H9 (cell line): ENCODE measurements around the gene LIM2. TPM values are rescaled to one million over a fixed set of nuclear protein-coding genes. Genes with fewer than 3 reads are reported as not detected.
"Not testable (repeated sequence)": the region's sequence is repeated elsewhere in the genome, so short reads cannot be mapped to it uniquely, and the experiment has no call there.

Experiments used
- DNase-seq: peaks from one replicate; pipeline ENCODE4 v3.0.0-alpha.2; 2017
- H2AFZ ChIP-seq: one replicate; pipeline ENCODE4 v1.6.1; 2013; ENCODE audit warnings: mild to moderate bottlenecking, low read length, control low read depth, moderate library complexity
- H2AK5ac ChIP-seq: 2 replicates; pipeline ENCODE4 v1.6.1; 2013; ENCODE audit warnings: low read length, control low read depth, mixed read lengths; ENCODE audit not compliant: insufficient read length
- H2BK120ac ChIP-seq: one replicate; pipeline ENCODE4 v1.6.1; 2013; ENCODE audit warnings: low read depth, mild to moderate bottlenecking, low read length, control low read depth, inconsistent platforms; ENCODE audit not compliant: poor library complexity, severe bottlenecking
- H2BK12ac ChIP-seq: 2 replicates; pipeline ENCODE4 v1.6.1; 2013; ENCODE audit warnings: low read length, control low read depth, mixed read lengths, low read depth; ENCODE audit not compliant: insufficient read length
- H2BK15ac ChIP-seq: 2 replicates; pipeline ENCODE4 v1.6.1; 2013; ENCODE audit warnings: low read depth, low read length, control low read depth
- H2BK20ac ChIP-seq: one replicate; pipeline ENCODE4 v1.6.1; 2013; ENCODE audit warnings: low read depth, mild to moderate bottlenecking, low read length, control low read depth, inconsistent platforms; ENCODE audit not compliant: poor library complexity, severe bottlenecking
- H2BK5ac ChIP-seq: 2 replicates; pipeline ENCODE4 v1.6.1; 2013; ENCODE audit warnings: low read length, control low read depth, mixed read lengths; ENCODE audit not compliant: insufficient read length
- H3K14ac ChIP-seq: 2 replicates; pipeline ENCODE4 v1.6.1; 2013; ENCODE audit warnings: low read length, control low read depth; ENCODE audit not compliant: insufficient read depth
- H3K18ac ChIP-seq: 2 replicates; pipeline ENCODE4 v1.6.1; 2013; ENCODE audit warnings: low read depth, mild to moderate bottlenecking, mixed read lengths, low read length, control low read depth; ENCODE audit not compliant: insufficient read length
- H3K23ac ChIP-seq: 2 replicates; pipeline ENCODE4 v1.6.1; 2013; ENCODE audit warnings: low read length, control low read depth, mixed read lengths, low read depth; ENCODE audit not compliant: insufficient read length
- H3K23me2 ChIP-seq: 2 replicates; pipeline ENCODE4 v1.6.1; 2013; ENCODE audit warnings: low read depth, mild to moderate bottlenecking, mixed read lengths, low read length, control low read depth; ENCODE audit not compliant: insufficient read length, poor library complexity, severe bottlenecking
- H3K27ac ChIP-seq: 2 replicates; pipeline ENCODE4 v1.5.1; 2013; ENCODE audit warnings: low read length, control low read depth, mixed read lengths, low read depth; ENCODE audit not compliant: insufficient read length
- H3K27me3 ChIP-seq: 2 replicates; pipeline ENCODE4 v1.6.1; 2013; ENCODE audit warnings: low read length, control low read depth, inconsistent platforms; ENCODE audit not compliant: insufficient read depth
- H3K4ac ChIP-seq: 2 replicates; pipeline ENCODE4 v1.6.1; 2013; ENCODE audit warnings: low read depth, mild to moderate bottlenecking, control low read depth, inconsistent platforms, low read length, moderate library complexity
- H3K4me1 ChIP-seq: 2 replicates; pipeline ENCODE4 v1.6.1; 2013; ENCODE audit warnings: low read length, control low read depth, inconsistent platforms; ENCODE audit not compliant: insufficient read depth
- H3K4me2 ChIP-seq: 2 replicates; pipeline ENCODE4 v1.6.1; 2013; ENCODE audit warnings: low read length, control low read depth, mixed read lengths; ENCODE audit not compliant: insufficient read length, insufficient read depth
- H3K56ac ChIP-seq: 2 replicates; pipeline ENCODE4 v1.6.1; 2013; ENCODE audit warnings: low read depth, mild to moderate bottlenecking, mixed read lengths, low read length, control low read depth; ENCODE audit not compliant: insufficient read length
- H3K79me1 ChIP-seq: 2 replicates; pipeline ENCODE4 v1.6.1; 2013; ENCODE audit warnings: low read depth, mild to moderate bottlenecking, moderate library complexity, low read length, control low read depth, inconsistent platforms; ENCODE audit not compliant: insufficient read depth, poor library complexity, severe bottlenecking
- H3K79me2 ChIP-seq: 2 replicates; pipeline ENCODE4 v1.6.1; 2013; ENCODE audit warnings: low read length, control low read depth, inconsistent platforms; ENCODE audit not compliant: insufficient read depth
- H3K9ac ChIP-seq: 2 replicates; pipeline ENCODE4 v1.6.1; 2013; ENCODE audit warnings: low read length, control low read depth, mixed read lengths; ENCODE audit not compliant: insufficient read length; ENCODE audit errors: extremely low read depth
- H3K9me3 ChIP-seq: one replicate; pipeline ENCODE4 v1.6.1; 2013; ENCODE audit warnings: low read depth, low read length, inconsistent platforms; ENCODE audit not compliant: control insufficient read depth
- H3T11ph ChIP-seq: one replicate; pipeline ENCODE4 v1.6.1; 2013; ENCODE audit warnings: mild to moderate bottlenecking, low read length, control low read depth, inconsistent platforms
- H4K20me1 ChIP-seq: one replicate; pipeline ENCODE4 v1.6.1; 2013; ENCODE audit not compliant: control insufficient read depth, insufficient read length, insufficient read depth
- H4K5ac ChIP-seq: 2 replicates; pipeline ENCODE4 v1.6.1; 2013; ENCODE audit warnings: low read depth, mild to moderate bottlenecking, mixed read lengths, low read length, control low read depth; ENCODE audit not compliant: insufficient read length
- H4K8ac ChIP-seq: replicated peaks from 2 replicates; pipeline ENCODE4 v1.6.1; 2013; ENCODE audit warnings: low read length, control low read depth, mixed read lengths, low read depth; ENCODE audit not compliant: insufficient read length
- H4K91ac ChIP-seq: 2 replicates; pipeline ENCODE4 v1.6.1; 2013; ENCODE audit warnings: low read depth, mild to moderate bottlenecking, moderate library complexity, mixed read lengths, low read length, control low read depth; ENCODE audit not compliant: insufficient read length
- H3K27ac Mint-ChIP-seq, 3 experiments: 2 replicates in 2 of 3; 3 replicates in 1 of 3; pipeline ENCODE4 v1.8.0; 2020 to 2021; ENCODE audit warnings: mixed read lengths in 3 of 3, mild to moderate bottlenecking in 1 of 3, moderate library complexity in 1 of 3
- H3K27me3 Mint-ChIP-seq: 2 replicates; pipeline ENCODE4 v1.8.0; 2021; ENCODE audit warnings: low read depth, mild to moderate bottlenecking, moderate library complexity, mixed read lengths
- H3K36me3 Mint-ChIP-seq, 3 experiments: 2 replicates in 2 of 3; 3 replicates in 1 of 3; pipeline ENCODE4 v1.8.0; 2020 to 2021; ENCODE audit warnings: low read depth in 3 of 3, mixed read lengths in 3 of 3; ENCODE audit not compliant: insufficient read depth in 1 of 3
- H3K4me1 Mint-ChIP-seq, 2 experiments: 2 replicates each; pipeline ENCODE4 v1.8.0; 2020; ENCODE audit warnings: mixed read lengths in 2 of 2
- H3K4me3 Mint-ChIP-seq, 2 experiments: 2 replicates in 1 of 2; 3 replicates in 1 of 2; pipeline ENCODE4 v1.8.0; 2020 to 2021; ENCODE audit warnings: mild to moderate bottlenecking in 2 of 2, mixed read lengths in 2 of 2, moderate library complexity in 1 of 2
- H3K9me3 Mint-ChIP-seq, 2 experiments: 2 replicates in 1 of 2; 3 replicates in 1 of 2; pipeline ENCODE4 v1.8.0; 2020; ENCODE audit warnings: mild to moderate bottlenecking in 2 of 2, mixed read lengths in 2 of 2, moderate library complexity in 1 of 2
- CTCF ChIP-seq: fragments of 200-600 bp; sonication (generic); conservative IDR thresholded peaks from 3 replicates; pipeline ENCODE4 v1.8.0; 2021; ENCODE audit warnings: antibody characterized with exemption, mild to moderate bottlenecking
- WGBS: extraction: QIAGEN DNeasy Blood & Tissue Kit; methylation state at CpG from one replicate; pipeline ENCODE4 v1.1.7; 2013; ENCODE audit warnings: missing lambda C conversion rate, low lambda C conversion rate, mixed read lengths; ENCODE audit not compliant: insufficient read length; ENCODE audit errors: extremely low coverage; 5-methylcytosine and 5-hydroxymethylcytosine counted together
- total RNA-seq: library from RNA; stranded (reverse); gene quantifications from 2 replicates; pipeline ENCODE4 v1.2.1, GENCODE V29; 2021

LIM2 gene
- total RNA-seq, 1 experiment from 2014 or later, result not detected

- WGBS, result no CpG with 5 or more reads among the region's 21 CpGs
- Histone ChIP-seq H3K79me1 (no peaks in the 10 kb centered on the region), H3K14ac (no peak within 1 kb of the TSS), H3K9me3 (no peaks in the 10 kb centered on the region), H4K91ac (no peak within 1 kb of the TSS), H4K8ac (no peak within 1 kb of the TSS), H3K79me2 (no peaks in the 10 kb centered on the region), H2BK20ac (no peak within 1 kb of the TSS), H3K4me2 (no peak within 1 kb of the TSS), H3K27me3 (no peaks in the 10 kb centered on the region; the same call in 1 of the 2 replicates), H3K9ac (no peak within 1 kb of the TSS), H2BK5ac (no peak within 1 kb of the TSS), H4K5ac (no peak within 1 kb of the TSS), H2AFZ (no peak within 1 kb of the TSS), H4K20me1 (no peaks in the 10 kb centered on the region), H3K56ac (no peak within 1 kb of the TSS), H3K4ac (no peak within 1 kb of the TSS), H2BK15ac (no peak within 1 kb of the TSS), H3K23me2 (peaks cover 6% of the 10 kb centered on the region), H3T11ph (no peak within 1 kb of the TSS), H2BK120ac (no peak within 1 kb of the TSS), H3K18ac (no peak within 1 kb of the TSS), H3K23ac (no peak within 1 kb of the TSS), H2BK12ac (no peak within 1 kb of the TSS), H3K27ac (no peak within 1 kb of the TSS), H2AK5ac (no peak within 1 kb of the TSS), H3K4me1 (no peaks in the 10 kb centered on the region)
- H3K4me1 Mint-ChIP-seq, result peaks cover 7 to 18% of the 10 kb centered on the region in 2 experiments; a peak in 3 of 4 replicates
- H3K27ac Mint-ChIP-seq, result peak within 1 kb of the TSS in 1 of 3 experiments; percentile 27; a peak in 1 of 7 replicates
- TF ChIP-seq CTCF, result no peak
- H3K27me3 Mint-ChIP-seq, result peaks cover 24% of the 10 kb centered on the region
- peak; percentile 58 for DNase-seq
- peaks cover 0 to 17% (median 0%) of the 10 kb centered on the region in 3 experiments; a peak in 1 of 7 replicates for H3K36me3 Mint-ChIP-seq
- peaks cover 2% of the 10 kb centered on the region in 2 experiments; a peak in 2 of 5 replicates for H3K9me3 Mint-ChIP-seq
- no peak within 1 kb of the TSS for H3K4me3 Mint-ChIP-seq
Observed at GRCh38 chr19:51417107-51417809, 29.5 kb upstream of the LIM2 start, which contains the start of gene SIGLEC10. TSS of gene SIGLEC10 (minus strand) at chr19:51417642. CDS start at chr19:51417581, 61 bp downstream.

- H2BK120ac ChIP-seq, H3K79me2 ChIP-seq, H2BK20ac ChIP-seq, H3K14ac ChIP-seq, H2BK12ac ChIP-seq, H3K79me1 ChIP-seq, H3K18ac ChIP-seq, H4K91ac ChIP-seq, H3K4me1 ChIP-seq, H3K9ac ChIP-seq, H3K4ac ChIP-seq, H3T11ph ChIP-seq, H3K9me3 ChIP-seq, H2BK15ac ChIP-seq, H2BK5ac ChIP-seq, DNase-seq, H4K5ac ChIP-seq, H2AFZ ChIP-seq, H3K23ac ChIP-seq, H3K4me2 ChIP-seq, H3K27ac ChIP-seq, H3K56ac ChIP-seq, H2AK5ac ChIP-seq, H3K27me3 ChIP-seq, H3K4me3 Mint-ChIP-seq, H4K20me1 ChIP-seq, H4K8ac ChIP-seq, H3K27ac Mint-ChIP-seq, H3K23me2 ChIP-seq, H3K9me3 Mint-ChIP-seq: not testable (repeated sequence)
- Mint-ChIP-seq H3K27me3 (peaks cover 16% of the 10 kb centered on the region), H3K36me3 (peaks cover 0 to 17% (median 1%) of the 10 kb centered on the region in 3 experiments; a peak in 2 of 7 replicates), H3K4me1 (peaks cover 7 to 16% of the 10 kb centered on the region in 2 experiments; a peak in 3 of 4 replicates)
- WGBS, result no CpG with 5 or more reads among the region's 15 CpGs
Observed at GRCh38 chr19:51416422-51416821, 28.6 kb upstream of the LIM2 start.
